Activated naive CD4-positive, alpha-beta T cell treated with anti-CD3 and anti-CD28 coated beads, Interleukin-2, amount 50 U/mL, for 16 hours (primary cell): Measurements from ENCODE around the gene SCD5.

Experiments
- DNase-seq: peaks from one replicate; pipeline ENCODE4 v3.0.0-alpha.2; 2020

Gene SCD5

GRCh38 chr4:82584931-82585330 lies 213.7 kb downstream of the SCD5 start:
- DNase-seq = no peak

GRCh38 chr4:82583897-82584587 lies 214.6 kb downstream of the SCD5 start:
- no peak for DNase-seq

- no peak for DNase-seq
These were observed 218.7 kb downstream of the SCD5 start for GRCh38 chr4:82579932-82580331.
